GM10266 (cell line): Measurements from ENCODE around the gene TMEM80.
"Not testable (repeated sequence)": the region's sequence is repeated elsewhere in the genome, so short reads cannot be mapped to it uniquely, and the experiment has no call there.

Experiments
- DNase-seq: peaks from one replicate; pipeline ENCODE4 v3.0.0; 2012; ENCODE audit errors: extremely low spot score
- TF ChIP-seq, protein P1 (sequence below): IDR thresholded peaks from 2 replicates; pipeline ENCODE4 v1.5.1; 2012; ENCODE audit warnings: mild to moderate bottlenecking, low read depth; ENCODE audit not compliant: control insufficient read depth, insufficient read depth; ENCODE audit errors: missing control alignments

Gene TMEM80

DNA sequence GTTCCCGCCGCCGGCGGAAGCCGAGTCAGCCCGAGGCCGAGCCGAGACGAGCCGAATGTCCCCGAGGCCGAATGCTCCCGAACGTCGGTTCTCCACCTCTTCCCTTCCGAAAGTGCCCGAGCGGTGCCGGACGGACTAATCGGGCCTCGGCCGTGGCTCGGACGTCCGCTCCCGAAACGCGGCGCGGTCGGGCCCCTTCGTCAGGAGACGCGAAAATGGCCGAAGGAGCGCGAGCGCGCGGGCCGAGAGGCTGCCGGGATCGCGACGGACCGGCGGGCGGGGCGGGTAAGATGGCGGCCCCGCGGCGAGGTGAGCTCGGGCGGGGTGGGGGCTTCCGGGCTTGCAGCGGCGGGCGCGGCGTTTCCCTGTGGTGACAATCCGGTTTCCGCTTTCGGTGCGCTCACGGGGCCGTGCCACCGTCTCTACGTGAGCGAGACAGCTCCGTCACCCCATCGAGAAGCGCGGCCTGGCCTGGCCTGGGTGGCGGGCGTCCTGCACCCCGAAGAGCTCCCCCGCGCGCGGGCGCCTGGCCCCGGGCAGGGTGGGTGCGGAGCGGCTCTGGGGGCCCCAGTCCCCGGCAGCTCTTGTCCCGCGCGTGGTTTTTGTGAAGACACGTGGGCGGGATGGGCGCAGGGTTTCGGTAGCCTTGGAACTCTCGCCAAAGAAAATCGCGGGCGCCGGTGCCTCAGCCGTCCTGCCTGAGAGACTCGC, at the start of gene TMEM80:
Gene TMEM80 (plus strand): TSS at position 279 of the 711 bp plus-strand sequence. CDS start 12 bp downstream, at position 291.
- DNase-seq: peak; percentile 97
- TF ChIP-seq, protein P1, sequence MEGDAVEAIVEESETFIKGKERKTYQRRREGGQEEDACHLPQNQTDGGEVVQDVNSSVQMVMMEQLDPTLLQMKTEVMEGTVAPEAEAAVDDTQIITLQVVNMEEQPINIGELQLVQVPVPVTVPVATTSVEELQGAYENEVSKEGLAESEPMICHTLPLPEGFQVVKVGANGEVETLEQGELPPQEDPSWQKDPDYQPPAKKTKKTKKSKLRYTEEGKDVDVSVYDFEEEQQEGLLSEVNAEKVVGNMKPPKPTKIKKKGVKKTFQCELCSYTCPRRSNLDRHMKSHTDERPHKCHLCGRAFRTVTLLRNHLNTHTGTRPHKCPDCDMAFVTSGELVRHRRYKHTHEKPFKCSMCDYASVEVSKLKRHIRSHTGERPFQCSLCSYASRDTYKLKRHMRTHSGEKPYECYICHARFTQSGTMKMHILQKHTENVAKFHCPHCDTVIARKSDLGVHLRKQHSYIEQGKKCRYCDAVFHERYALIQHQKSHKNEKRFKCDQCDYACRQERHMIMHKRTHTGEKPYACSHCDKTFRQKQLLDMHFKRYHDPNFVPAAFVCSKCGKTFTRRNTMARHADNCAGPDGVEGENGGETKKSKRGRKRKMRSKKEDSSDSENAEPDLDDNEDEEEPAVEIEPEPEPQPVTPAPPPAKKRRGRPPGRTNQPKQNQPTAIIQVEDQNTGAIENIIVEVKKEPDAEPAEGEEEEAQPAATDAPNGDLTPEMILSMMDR: no peak

DNA sequence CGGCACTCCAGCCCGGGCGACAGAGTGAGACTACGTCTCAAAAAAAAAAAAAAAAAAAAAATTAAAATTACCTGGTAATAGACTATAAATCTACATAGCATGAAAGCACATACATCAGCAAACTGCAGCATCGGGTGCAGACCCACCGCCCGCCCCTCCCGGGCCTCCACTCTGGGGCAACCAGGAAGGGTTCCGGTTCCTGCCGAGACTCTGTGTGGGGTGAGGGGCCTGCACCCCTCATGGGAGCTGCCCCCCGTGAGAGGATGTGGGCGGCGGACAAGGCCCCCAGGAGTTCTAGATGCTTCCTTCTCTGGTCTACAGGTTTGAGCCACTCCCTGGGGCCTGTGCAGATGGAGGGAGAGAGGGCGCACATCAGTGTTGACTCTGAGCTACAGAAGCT, 49.4 kb upstream of the TMEM80 start:
- no peak for DNase-seq
- TF ChIP-seq, protein P1: no peak

DNA sequence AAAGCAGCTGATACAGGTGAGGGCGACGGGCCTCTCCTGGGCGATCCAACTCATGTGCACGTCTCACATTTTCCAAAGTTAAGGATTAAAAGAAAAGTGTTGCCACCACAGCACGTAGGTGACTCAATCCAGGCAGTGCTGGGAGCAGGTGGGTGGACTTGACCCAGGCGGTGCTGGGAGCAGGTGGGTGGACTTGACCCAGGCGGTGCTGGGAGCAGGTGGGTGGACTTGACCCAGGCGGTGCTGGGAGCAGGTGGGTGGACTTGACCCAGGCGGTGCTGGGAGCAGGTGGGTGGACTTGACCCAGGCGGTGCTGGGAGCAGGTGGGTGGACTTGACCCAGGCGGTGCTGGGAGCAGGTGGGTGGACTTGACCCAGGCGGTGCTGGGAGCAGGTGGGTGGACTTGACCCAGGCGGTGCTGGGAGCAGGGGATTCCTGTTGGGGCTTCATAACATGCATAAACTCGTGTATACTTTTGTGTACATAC, 47.9 kb upstream of the TMEM80 start:
- DNase-seq: not testable (repeated sequence)

DNA sequence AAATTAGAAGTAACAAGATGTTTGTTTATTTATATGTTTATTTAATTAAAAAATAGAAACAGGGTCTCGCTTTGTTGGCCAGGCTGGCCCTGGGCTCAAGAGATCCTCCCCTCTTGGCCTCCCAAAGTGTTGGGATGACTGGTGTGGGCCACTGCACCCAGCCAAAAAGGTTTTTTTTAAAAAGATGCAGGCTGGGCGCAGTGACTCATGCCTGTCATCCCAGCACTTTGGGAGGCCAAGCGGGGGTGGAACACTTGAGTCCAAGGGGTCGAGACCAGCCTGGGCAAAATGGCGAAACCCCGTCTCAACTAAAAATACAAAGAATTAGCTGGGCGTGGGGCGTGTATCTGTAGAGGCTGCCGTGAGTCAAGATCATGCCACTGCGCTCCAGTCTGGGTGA, 45.1 kb upstream of the TMEM80 start:
- TF ChIP-seq, protein P1: no peak
- no peak for DNase-seq

DNA sequence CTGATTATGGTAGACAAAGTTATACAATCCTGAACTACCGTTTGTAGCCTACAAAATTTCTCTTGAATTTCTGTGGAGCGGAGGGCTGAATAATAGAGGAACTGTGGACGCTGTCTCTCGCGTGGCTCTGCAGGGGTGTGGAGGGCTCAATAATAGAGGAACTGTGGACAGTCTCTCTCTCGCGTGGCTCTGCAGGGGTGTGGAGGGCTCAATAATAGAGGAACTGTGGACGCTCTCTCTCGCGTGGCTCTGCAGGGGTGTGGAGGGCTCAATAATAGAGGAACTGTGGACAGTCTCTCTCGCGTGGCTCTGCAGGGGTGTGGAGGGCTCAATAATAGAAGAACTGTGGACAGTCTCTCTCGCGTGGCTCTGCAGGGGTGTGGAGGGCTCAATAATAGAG, 42.5 kb upstream of the TMEM80 start:
- DNase-seq: not testable (repeated sequence)

DNA sequence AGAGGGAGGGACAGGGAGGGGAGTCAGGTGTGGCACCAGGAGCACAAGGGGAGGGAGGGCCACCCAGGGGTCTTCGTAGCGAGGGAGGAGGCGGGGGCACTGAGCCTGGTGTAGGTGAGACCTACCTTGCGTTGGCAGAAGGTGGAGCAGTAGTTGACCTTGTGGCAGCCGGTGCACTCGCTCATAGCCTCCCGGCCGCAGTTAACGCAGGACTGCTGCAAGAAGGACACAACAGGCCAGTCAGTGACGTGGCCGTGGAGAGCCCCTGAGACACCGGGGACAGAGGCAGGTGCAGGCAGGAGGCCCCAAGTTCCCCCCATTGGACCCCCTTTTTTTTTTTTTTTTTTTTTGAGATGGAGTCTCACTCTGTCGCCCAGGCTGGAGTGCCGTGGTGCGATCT, 41.8 kb upstream of the TMEM80 start:
- TF ChIP-seq, protein P1: no peak
- DNase-seq: no peak

DNA sequence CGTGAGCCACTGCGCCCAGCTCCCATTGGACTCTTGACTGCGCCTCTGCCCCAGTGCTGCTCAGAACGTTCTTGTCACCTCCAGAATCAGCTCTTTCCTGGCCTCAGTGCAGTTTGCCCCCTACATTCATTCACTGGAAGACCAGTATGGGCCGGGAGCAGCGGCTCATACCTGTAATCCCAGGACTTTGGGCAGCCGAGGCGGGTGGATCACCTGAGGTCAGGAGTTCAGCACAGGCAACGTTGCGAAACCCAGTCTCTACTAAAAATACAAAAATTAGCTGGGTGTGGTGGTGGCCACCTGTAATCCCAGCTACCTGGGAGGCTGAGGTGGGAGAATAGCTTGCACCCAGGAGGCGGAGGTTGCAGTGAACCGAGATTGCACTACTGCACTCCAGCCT, 41.2 kb upstream of the TMEM80 start:
- DNase-seq: not testable (repeated sequence)

DNA sequence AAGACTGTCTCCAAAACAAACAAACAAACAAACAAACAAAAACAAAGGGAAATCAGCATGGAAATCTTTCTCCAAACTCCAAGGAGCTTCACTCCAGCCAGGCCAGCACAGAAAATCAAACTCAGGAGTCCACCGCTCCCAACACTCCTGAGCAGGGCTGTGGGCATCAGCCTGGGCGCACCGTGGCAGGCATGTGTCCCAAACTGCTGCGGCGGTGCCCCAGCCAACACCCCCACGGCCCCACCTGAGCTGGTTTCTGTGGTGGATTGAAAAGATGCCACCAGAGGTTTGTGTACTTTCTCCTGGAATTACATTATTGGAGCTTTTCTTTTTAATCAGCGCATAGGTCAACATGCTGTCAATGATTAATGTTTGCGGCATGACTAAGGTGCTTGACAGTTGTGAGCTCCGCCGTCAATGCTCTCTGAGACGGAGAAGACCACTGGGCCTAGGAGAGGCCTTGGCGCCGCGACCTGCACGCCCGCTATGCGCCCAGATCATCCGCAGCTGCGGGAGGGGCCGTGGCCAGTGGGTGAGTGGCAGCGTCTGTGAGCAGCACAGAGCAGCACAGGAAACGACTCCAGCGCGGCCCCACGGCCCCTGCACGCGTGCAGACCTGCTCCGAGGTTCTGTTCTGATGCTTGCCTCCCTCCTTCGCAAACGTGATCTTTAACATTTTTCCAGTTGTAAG, 40.4 kb upstream of the TMEM80 start:
- DNase-seq: no peak
- TF ChIP-seq, protein P1: no peak

DNA sequence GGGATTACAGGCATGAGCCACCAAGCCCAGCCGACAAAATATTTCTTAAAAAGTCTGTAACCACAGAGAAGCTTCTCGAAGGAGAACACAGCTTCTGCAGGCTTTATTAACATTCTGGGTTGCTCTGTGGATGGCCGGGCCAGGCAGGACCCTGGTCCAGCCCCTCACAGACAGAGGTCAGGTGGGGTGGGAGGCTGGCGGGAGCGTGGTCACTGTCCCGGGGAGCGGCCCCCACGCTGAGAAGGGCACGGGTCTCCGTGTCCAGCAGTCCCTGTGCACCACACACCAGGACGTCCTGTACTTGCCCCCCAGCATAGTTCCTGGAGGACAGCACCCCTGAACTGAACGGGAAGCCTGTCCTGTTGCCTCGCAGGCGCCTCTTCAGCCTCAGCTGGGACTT, 39.2 kb upstream of the TMEM80 start:
- TF ChIP-seq, protein P1: no peak
- DNase-seq: no peak
